ENCODE measurements around the gene TLE1.

DNA sequence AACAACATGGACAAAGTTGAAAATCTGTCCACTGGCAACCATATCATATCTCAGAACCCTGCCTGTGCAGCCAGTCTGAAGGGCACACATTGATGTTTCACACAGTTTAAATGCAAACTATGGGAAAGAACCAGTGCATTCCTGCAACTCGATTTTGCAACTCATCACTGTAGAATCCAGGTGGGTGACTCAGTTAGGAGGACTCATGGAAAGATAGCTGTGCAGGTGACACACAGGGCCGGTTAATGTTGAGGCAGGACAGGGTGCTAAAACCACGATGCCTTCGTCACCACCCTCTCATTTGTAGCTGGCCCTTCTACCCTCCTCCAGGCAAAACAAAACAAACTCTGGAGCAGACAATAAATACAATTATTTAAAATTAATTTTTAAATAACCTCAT is 62.8 kb downstream of the TLE1 start:
- TF ChIP-seq, protein P1, sequence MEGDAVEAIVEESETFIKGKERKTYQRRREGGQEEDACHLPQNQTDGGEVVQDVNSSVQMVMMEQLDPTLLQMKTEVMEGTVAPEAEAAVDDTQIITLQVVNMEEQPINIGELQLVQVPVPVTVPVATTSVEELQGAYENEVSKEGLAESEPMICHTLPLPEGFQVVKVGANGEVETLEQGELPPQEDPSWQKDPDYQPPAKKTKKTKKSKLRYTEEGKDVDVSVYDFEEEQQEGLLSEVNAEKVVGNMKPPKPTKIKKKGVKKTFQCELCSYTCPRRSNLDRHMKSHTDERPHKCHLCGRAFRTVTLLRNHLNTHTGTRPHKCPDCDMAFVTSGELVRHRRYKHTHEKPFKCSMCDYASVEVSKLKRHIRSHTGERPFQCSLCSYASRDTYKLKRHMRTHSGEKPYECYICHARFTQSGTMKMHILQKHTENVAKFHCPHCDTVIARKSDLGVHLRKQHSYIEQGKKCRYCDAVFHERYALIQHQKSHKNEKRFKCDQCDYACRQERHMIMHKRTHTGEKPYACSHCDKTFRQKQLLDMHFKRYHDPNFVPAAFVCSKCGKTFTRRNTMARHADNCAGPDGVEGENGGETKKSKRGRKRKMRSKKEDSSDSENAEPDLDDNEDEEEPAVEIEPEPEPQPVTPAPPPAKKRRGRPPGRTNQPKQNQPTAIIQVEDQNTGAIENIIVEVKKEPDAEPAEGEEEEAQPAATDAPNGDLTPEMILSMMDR (conservative IDR thresholded peaks at IDR 0.05; ENCODE audit: low read length) = no peak
- no peak for TF ChIP-seq EZH2phosphoT487 (IDR thresholded peaks at IDR 0.05; ENCODE audit: borderline replicate concordance)

Measured in Loucy (cell line).